HEK293 (cell line): Measurements from ENCODE around the gene GRAMD1B.

Experiments
- CTCF ChIA-PET: fragments of 350-600 bp; formaldehyde crosslinking; extraction: SDS; loops from one replicate; lab custom pipeline; 2021; ENCODE audit warnings: antibody characterized with exemption; lab: Yijun Ruan, JAX
- POLR2A ChIA-PET: fragments of 300-600 bp; formaldehyde crosslinking; extraction: SDS; loops from one replicate; lab custom pipeline; 2020; ENCODE audit warnings: antibody characterized with exemption, inconsistent platforms; lab: Yijun Ruan, JAX
- H3K27ac ChIP-seq: fragments of 200-500 bp; sonication (Bioruptor generic); 2 replicates; pipeline ENCODE4 v1.5.1; 2014; ENCODE audit warnings: low read depth, low read length, control low read depth, inconsistent platforms; ENCODE audit errors: extremely low read depth
- H3K36me3 ChIP-seq, 2 experiments: fragments of 200-500 bp in 1 of 2; sonication (Bioruptor generic) in 1 of 2; 1 replicate in 1 of 2; 2 replicates in 1 of 2; pipeline ENCODE4 v1.5.1; 2014 to 2017; ENCODE audit warnings: inconsistent platforms in 2 of 2, low read length in 2 of 2; ENCODE audit not compliant: control insufficient read depth in 2 of 2, insufficient read depth in 1 of 2
- H3K4me1 ChIP-seq: fragments of 200-500 bp; sonication (Bioruptor generic); 2 replicates; pipeline ENCODE4 v1.5.1; 2014; ENCODE audit warnings: mild to moderate bottlenecking, low read length, inconsistent platforms; ENCODE audit not compliant: control insufficient read depth, insufficient read depth
- H3K4me3 ChIP-seq: 2 replicates; pipeline ENCODE4 v1.5.1; 2011; ENCODE audit warnings: low read depth, mild to moderate bottlenecking, control low read depth, low read length, moderate library complexity
- H3K9me3 ChIP-seq: fragments of 200-500 bp; sonication (Bioruptor generic); 2 replicates; pipeline ENCODE4 v1.5.1; 2014; ENCODE audit warnings: low read depth, low read length, inconsistent platforms; ENCODE audit not compliant: control insufficient read depth, insufficient read depth
- GLIS1 ChIP-seq: fragments of 450-650 bp; formaldehyde crosslinking; IDR thresholded peaks from 2 replicates; pipeline ENCODE4 v1.5.1; 2016; ENCODE audit warnings: missing biosample characterization, missing genetic modification characterization
- SCRT2 ChIP-seq: fragments of 450-650 bp; formaldehyde crosslinking; IDR thresholded peaks from 2 replicates; pipeline ENCODE4 v1.5.1; 2016; ENCODE audit warnings: missing biosample characterization, missing genetic modification characterization
- YY2 ChIP-seq: fragments of 450-650 bp; formaldehyde crosslinking; IDR thresholded peaks from 2 replicates; pipeline ENCODE4 v1.5.1; 2016; ENCODE audit warnings: missing biosample characterization, missing genetic modification characterization
- ZBTB17 ChIP-seq: fragments of 450-650 bp; formaldehyde crosslinking; IDR thresholded peaks from 2 replicates; pipeline ENCODE4 v1.5.1; 2016; ENCODE audit warnings: missing biosample characterization, missing genetic modification characterization
- ZBTB21 ChIP-seq: fragments of 450-650 bp; formaldehyde crosslinking; IDR thresholded peaks from 2 replicates; pipeline ENCODE4 v1.5.1; 2017; ENCODE audit warnings: missing biosample characterization, missing genetic modification characterization
- ZBTB7A ChIP-seq: fragments of 450-650 bp; formaldehyde crosslinking; IDR thresholded peaks from 2 replicates; pipeline ENCODE4 v1.5.1; 2016; ENCODE audit warnings: low read depth, missing biosample characterization, missing genetic modification characterization
- ZFP3 ChIP-seq: fragments of 450-650 bp; formaldehyde crosslinking; IDR thresholded peaks from 2 replicates; pipeline ENCODE4 v1.5.1; 2016; ENCODE audit warnings: low read depth, missing biosample characterization, missing genetic modification characterization
- ZNF140 ChIP-seq: fragments of 450-650 bp; formaldehyde crosslinking; IDR thresholded peaks from 2 replicates; pipeline ENCODE4 v1.5.1; 2016; ENCODE audit warnings: missing biosample characterization, missing genetic modification characterization
- ZNF2 ChIP-seq: fragments of 450-650 bp; formaldehyde crosslinking; IDR thresholded peaks from 2 replicates; pipeline ENCODE4 v1.5.1; 2016; ENCODE audit warnings: missing biosample characterization, missing genetic modification characterization
- ZNF214 ChIP-seq: fragments of 450-650 bp; formaldehyde crosslinking; IDR thresholded peaks from 2 replicates; pipeline ENCODE4 v1.5.1; 2017; ENCODE audit warnings: missing biosample characterization, mild to moderate bottlenecking, missing genetic modification characterization, borderline replicate concordance
- ZNF23 ChIP-seq: fragments of 450-650 bp; formaldehyde crosslinking; IDR thresholded peaks from 2 replicates; pipeline ENCODE4 v1.5.1; 2016; ENCODE audit warnings: missing biosample characterization, missing genetic modification characterization, borderline replicate concordance
- ZNF292 ChIP-seq: fragments of 450-650 bp; formaldehyde crosslinking; IDR thresholded peaks from 2 replicates; pipeline ENCODE4 v1.5.1; 2016; ENCODE audit warnings: low read depth, missing biosample characterization, missing genetic modification characterization, borderline replicate concordance
- ZNF530 ChIP-seq: fragments of 450-650 bp; formaldehyde crosslinking; IDR thresholded peaks from 2 replicates; pipeline ENCODE4 v1.5.1; 2016; ENCODE audit warnings: low read depth, missing biosample characterization, missing genetic modification characterization
- ZNF585B ChIP-seq: fragments of 450-650 bp; formaldehyde crosslinking; IDR thresholded peaks from 2 replicates; pipeline ENCODE4 v1.5.1; 2016; ENCODE audit warnings: missing biosample characterization, missing genetic modification characterization
- ZNF624 ChIP-seq: fragments of 450-650 bp; formaldehyde crosslinking; IDR thresholded peaks from 2 replicates; pipeline ENCODE4 v1.5.1; 2017; ENCODE audit warnings: missing biosample characterization, missing genetic modification characterization
- ZNF629 ChIP-seq: fragments of 450-650 bp; formaldehyde crosslinking; IDR thresholded peaks from 2 replicates; pipeline ENCODE4 v1.5.1; 2017; ENCODE audit warnings: missing biosample characterization, missing genetic modification characterization
- ZNF658 ChIP-seq: fragments of 450-650 bp; formaldehyde crosslinking; IDR thresholded peaks from 2 replicates; pipeline ENCODE4; 2016; ENCODE audit warnings: missing biosample characterization, missing genetic modification characterization
- ZSCAN30 ChIP-seq: fragments of 450-650 bp; IDR thresholded peaks from 2 replicates; pipeline ENCODE4 v1.5.1; 2018; ENCODE audit warnings: missing biosample characterization, mild to moderate bottlenecking, missing genetic modification characterization, moderate library complexity
- TF ChIP-seq, protein P1 (sequence below): fragments of 450-650 bp; formaldehyde crosslinking; conservative IDR thresholded peaks from 2 replicates; pipeline ENCODE4 v1.5.1; 2016; ENCODE audit warnings: low read depth, missing biosample characterization, missing genetic modification characterization
- TF ChIP-seq, protein P2 (sequence below): fragments of 450-650 bp; formaldehyde crosslinking; optimal IDR thresholded peaks from 2 replicates; pipeline ENCODE3; 2016; ENCODE audit warnings: missing biosample characterization, mild to moderate bottlenecking, missing genetic modification characterization
- TF ChIP-seq, protein P3 (sequence below): fragments of 450-650 bp; formaldehyde crosslinking; IDR thresholded peaks from 2 replicates; pipeline ENCODE4 v1.5.1; 2016; ENCODE audit warnings: missing biosample characterization, missing genetic modification characterization
- TF ChIP-seq, protein P4 (sequence below): fragments of 450-650 bp; formaldehyde crosslinking; IDR thresholded peaks from 2 replicates; pipeline ENCODE4 v1.5.1; 2017; ENCODE audit warnings: missing biosample characterization, missing genetic modification characterization

Gene GRAMD1B

DNA sequence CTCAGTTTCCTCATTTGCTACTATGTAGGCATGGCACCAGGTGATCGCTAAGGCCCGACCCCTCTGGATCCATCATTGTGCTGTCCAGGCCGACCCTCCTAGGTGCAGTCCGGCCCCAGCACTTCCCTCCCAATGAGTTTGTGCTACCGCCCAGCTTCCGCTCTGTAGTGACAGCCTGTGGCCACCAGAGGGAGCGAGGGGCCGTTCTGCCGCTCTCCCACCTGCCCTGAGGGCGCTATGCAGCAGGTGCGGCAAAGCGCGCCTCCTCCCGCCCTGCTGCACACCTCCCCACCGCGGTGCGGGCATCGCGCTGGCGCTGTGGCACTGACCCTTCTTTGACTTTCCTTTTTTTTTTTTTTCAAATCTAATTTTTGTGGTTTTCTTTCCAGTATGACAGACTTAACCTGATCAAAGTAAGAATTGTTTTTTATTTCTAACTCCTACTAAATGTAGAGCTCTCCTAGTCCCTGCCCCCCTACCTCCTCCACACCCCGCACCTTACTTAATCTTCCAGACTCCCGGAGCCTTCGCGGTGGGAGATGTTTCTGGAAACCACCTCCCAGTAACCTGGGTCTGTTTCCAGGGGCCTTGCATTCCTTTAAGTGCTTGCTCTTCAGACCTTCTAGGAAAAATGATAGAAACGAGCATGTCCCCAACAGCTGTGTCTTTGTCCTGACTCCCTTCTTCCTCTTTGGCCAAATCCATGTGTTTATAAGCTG is 150.6 kb downstream of the GRAMD1B start (continued):
- TF ChIP-seq ZFP3 (tag by site-specific recombination), result no peak
- TF ChIP-seq ZBTB17 (tag by site-specific recombination), result peak; percentile 39; the same call in 1 of the 2 replicates
- peak; percentile 95 for TF ChIP-seq SCRT2 (tag by site-specific recombination)
- TF ChIP-seq ZNF214 (tag by site-specific recombination), result no peak
- TF ChIP-seq ZNF530, result no peak
- peak; percentile 92 for TF ChIP-seq ZNF2
- TF ChIP-seq ZBTB7A, result no peak
- TF ChIP-seq, protein P1, sequence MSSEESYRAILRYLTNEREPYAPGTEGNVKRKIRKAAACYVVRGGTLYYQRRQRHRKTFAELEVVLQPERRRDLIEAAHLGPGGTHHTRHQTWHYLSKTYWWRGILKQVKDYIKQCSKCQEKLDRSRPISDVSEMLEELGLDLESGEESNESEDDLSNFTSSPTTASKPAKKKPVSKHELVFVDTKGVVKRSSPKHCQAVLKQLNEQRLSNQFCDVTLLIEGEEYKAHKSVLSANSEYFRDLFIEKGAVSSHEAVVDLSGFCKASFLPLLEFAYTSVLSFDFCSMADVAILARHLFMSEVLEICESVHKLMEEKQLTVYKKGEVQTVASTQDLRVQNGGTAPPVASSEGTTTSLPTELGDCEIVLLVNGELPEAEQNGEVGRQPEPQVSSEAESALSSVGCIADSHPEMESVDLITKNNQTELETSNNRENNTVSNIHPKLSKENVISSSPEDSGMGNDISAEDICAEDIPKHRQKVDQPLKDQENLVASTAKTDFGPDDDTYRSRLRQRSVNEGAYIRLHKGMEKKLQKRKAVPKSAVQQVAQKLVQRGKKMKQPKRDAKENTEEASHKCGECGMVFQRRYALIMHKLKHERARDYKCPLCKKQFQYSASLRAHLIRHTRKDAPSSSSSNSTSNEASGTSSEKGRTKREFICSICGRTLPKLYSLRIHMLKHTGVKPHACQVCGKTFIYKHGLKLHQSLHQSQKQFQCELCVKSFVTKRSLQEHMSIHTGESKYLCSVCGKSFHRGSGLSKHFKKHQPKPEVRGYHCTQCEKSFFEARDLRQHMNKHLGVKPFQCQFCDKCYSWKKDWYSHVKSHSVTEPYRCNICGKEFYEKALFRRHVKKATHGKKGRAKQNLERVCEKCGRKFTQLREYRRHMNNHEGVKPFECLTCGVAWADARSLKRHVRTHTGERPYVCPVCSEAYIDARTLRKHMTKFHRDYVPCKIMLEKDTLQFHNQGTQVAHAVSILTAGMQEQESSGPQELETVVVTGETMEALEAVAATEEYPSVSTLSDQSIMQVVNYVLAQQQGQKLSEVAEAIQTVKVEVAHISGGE (tag by site-specific recombination), result peak; percentile 18; the same call in 1 of the 2 replicates
- TF ChIP-seq GLIS1 (tag by site-specific recombination), result peak; percentile 46
- TF ChIP-seq, protein P2, sequence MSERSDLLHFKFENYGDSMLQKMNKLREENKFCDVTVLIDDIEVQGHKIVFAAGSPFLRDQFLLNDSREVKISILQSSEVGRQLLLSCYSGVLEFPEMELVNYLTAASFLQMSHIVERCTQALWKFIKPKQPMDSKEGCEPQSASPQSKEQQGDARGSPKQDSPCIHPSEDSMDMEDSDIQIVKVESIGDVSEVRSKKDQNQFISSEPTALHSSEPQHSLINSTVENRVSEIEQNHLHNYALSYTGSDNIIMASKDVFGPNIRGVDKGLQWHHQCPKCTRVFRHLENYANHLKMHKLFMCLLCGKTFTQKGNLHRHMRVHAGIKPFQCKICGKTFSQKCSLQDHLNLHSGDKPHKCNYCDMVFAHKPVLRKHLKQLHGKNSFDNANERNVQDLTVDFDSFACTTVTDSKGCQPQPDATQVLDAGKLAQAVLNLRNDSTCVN (tag by site-specific recombination), result peak; percentile 27
- TF ChIP-seq ZNF292 (tag by site-specific recombination), result no peak

DNA sequence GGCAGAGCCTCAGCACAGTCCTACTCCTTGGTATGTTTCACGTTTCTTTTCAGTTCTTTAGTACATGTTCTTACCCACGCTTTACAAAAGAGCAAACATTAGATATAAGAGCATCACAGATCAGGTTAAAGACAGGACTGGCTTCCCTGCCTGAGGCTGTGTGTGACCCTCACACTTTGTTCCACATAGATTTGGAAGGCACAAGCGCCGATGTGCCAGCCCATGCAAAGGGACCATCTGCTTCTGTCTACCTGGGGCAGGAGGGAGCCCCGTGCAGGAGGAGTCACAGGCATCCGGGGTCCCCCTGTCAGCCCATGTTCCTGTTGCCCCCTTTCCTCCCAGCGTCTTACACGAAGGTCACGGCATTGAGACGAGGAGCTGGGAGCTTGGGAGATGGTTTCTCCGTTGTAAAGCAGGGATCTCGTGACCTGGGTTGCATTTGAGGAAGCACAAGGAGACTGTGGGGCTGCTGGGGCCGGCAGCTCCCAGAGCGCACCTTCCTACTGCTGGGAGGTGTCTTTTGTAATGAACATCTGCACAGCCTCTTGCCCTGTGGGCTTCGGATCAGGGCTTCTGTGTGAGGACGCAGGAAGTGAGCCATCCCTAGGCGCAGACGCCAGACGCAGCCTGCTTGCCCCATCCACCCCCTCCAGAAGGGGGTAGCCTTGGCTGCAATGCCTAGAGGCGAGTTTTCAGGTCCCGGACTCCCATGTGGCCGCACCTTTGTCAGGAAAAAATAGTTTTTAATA is 151.8 kb downstream of the GRAMD1B start:
- TF ChIP-seq ZNF629 (tag by site-specific recombination), result no peak
- TF ChIP-seq ZNF658 (tag by site-specific recombination), result no peak
- TF ChIP-seq ZNF23 (tag by site-specific recombination), result no peak
- no peak for TF ChIP-seq ZNF624 (tag by site-specific recombination)
- TF ChIP-seq ZNF140 (tag by site-specific recombination), result no peak
- TF ChIP-seq, protein P3, sequence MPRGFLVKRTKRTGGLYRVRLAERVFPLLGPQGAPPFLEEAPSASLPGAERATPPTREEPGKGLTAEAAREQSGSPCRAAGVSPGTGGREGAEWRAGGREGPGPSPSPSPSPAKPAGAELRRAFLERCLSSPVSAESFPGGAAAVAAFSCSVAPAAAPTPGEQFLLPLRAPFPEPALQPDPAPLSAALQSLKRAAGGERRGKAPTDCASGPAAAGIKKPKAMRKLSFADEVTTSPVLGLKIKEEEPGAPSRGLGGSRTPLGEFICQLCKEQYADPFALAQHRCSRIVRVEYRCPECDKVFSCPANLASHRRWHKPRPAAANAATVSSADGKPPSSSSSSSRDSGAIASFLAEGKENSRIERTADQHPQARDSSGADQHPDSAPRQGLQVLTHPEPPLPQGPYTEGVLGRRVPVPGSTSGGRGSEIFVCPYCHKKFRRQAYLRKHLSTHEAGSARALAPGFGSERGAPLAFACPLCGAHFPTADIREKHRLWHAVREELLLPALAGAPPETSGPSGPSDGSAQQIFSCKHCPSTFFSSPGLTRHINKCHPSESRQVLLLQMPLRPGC (tag by site-specific recombination), result no peak
- TF ChIP-seq ZNF530, result no peak
- TF ChIP-seq, protein P4, sequence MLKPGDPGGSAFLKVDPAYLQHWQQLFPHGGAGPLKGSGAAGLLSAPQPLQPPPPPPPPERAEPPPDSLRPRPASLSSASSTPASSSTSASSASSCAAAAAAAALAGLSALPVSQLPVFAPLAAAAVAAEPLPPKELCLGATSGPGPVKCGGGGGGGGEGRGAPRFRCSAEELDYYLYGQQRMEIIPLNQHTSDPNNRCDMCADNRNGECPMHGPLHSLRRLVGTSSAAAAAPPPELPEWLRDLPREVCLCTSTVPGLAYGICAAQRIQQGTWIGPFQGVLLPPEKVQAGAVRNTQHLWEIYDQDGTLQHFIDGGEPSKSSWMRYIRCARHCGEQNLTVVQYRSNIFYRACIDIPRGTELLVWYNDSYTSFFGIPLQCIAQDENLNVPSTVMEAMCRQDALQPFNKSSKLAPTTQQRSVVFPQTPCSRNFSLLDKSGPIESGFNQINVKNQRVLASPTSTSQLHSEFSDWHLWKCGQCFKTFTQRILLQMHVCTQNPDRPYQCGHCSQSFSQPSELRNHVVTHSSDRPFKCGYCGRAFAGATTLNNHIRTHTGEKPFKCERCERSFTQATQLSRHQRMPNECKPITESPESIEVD (tag by site-specific recombination), result no peak
- no peak for TF ChIP-seq YY2 (tag by site-specific recombination)
- TF ChIP-seq ZNF585B (tag by site-specific recombination), result no peak
- TF ChIP-seq ZSCAN30, result no peak
- TF ChIP-seq ZBTB21 (tag by site-specific recombination), result no peak
- no peak for TF ChIP-seq ZFP3 (tag by site-specific recombination)
- CTCF ChIA-PET, result interaction anchor here (0.6 to 5.7 kb wide), 9 partner anchors 12 to 769 kb away, joined by 3 to 50 read pairs (median 4); no protein-coding TSS in a partner anchor
- POLR2A ChIA-PET, result no interaction called here
- no peaks in the 10 kb centered on the region for H3K36me3 ChIP-seq
- H3K27ac ChIP-seq, result no peak overlapping the region
- no peaks in the 10 kb centered on the region for H3K9me3 ChIP-seq
- H3K4me1 ChIP-seq, result no peaks in the 10 kb centered on the region
- no peak overlapping the region for H3K4me3 ChIP-seq
